Measurements from ENCODE around the gene LIME1.

DNA sequence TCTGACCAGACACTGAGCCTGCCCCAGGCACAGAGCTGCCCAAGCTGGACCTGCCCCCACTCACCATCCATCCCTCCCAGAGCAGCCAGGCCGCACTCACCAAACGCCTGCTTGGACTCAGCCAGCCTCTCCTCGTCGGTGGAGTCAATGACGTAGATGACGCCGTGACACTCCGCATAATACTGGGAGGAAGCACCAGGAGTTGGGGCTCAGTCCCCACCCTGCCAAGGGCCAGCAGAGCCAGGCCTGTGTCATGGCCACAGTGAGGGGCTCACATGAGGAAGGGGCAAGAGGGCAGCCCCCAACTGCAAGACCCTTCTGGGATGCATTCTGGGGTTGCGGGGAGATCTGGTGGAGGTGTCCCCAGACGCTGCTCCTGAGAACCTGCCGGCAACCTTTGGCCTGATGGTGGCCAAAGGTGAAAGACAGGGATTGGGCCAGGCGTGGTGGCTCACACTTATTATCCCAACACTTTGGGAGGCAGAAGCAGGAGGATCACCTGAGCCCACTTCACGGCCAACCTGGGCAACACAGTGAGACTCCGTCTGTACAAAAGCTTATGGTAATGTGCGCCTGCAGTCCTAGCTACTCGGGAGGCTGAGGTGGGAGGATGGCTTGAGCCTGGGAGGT is 34.3 kb upstream of the LIME1 start:
- no peak for TF ChIP-seq FOS (IDR thresholded peaks at IDR 0.05; ENCODE audit: low read depth, low read length)
- TF ChIP-seq, protein P1, sequence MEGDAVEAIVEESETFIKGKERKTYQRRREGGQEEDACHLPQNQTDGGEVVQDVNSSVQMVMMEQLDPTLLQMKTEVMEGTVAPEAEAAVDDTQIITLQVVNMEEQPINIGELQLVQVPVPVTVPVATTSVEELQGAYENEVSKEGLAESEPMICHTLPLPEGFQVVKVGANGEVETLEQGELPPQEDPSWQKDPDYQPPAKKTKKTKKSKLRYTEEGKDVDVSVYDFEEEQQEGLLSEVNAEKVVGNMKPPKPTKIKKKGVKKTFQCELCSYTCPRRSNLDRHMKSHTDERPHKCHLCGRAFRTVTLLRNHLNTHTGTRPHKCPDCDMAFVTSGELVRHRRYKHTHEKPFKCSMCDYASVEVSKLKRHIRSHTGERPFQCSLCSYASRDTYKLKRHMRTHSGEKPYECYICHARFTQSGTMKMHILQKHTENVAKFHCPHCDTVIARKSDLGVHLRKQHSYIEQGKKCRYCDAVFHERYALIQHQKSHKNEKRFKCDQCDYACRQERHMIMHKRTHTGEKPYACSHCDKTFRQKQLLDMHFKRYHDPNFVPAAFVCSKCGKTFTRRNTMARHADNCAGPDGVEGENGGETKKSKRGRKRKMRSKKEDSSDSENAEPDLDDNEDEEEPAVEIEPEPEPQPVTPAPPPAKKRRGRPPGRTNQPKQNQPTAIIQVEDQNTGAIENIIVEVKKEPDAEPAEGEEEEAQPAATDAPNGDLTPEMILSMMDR (conservative IDR thresholded peaks at IDR 0.05; ENCODE audit: low read depth, low read length), result no peak
- no peak for TF ChIP-seq RFX5 (IDR thresholded peaks at IDR 0.05; ENCODE audit: low read depth, low read length)
- no peak for TF ChIP-seq POLR2A (IDR thresholded peaks at IDR 0.05; ENCODE audit: low read depth, low read length)

Data from IMR-90 (cell line).